ENCODE data around the gene TAF11L12.
"Not testable (repeated sequence)": the region's sequence is repeated elsewhere in the genome, so short reads cannot be mapped to it uniquely, and the experiment has no call there.

Gene TAF11L12

DNA sequence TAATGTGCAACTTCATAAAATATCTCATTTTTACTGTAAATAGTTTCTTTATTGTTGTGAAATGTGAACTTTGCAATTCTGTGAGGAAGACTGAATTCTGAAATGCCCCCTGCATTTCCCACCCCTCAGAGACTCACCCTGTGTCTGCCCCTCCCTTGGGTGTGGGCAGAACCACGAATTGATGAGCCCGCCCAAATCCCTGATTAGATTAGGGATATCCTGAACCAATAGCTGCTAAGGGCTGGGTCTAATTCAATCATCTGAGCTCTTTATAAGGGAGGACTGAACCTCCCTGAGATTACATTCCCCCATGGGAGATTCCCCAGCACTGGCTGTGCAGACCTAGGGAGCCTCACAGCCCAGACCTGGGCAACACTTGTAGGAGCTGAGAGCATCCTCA is at the start of gene TAF11L12:
TAF11L12 (plus strand) TSS at position 301 of the 400 bp plus-strand sequence.
- H3K4me3 Mint-ChIP-seq; H3K27me3 Mint-ChIP-seq; H3K9me3 Mint-ChIP-seq; H3K36me3 Mint-ChIP-seq (ENCODE audit: low read depth); H3K4me1 Mint-ChIP-seq (ENCODE audit: low read depth); intact Hi-C loops (cut with micrococcal nuclease); H3K27ac Mint-ChIP-seq: not testable (repeated sequence)

DNA sequence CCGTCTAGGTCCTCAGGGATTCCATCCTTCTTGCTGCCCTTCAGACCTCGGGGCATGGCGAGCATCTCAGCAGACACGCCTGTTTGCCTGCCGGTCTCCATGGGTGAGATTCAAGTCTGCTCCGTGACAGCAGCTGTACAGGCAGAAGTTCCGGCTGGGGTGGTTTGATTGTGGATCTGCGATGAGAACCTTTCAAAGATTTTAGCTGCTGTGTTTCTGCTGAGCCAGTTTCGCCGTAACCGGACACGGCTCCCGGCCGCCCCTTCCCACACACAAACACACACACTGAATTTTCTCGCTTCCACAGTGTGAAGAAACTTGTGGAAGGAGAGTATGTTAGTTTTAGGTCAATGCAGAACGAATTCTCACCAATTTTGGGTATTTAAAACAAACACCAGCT is 24.5 kb upstream of the TAF11L12 start, which contains the start of gene TAF11L7:
TAF11L7 (minus strand) TSS at position 101 of the 400 bp plus-strand sequence.
- not testable (repeated sequence) for H3K27ac Mint-ChIP-seq; H3K4me3 Mint-ChIP-seq; H3K4me1 Mint-ChIP-seq (ENCODE audit: low read depth)

DNA sequence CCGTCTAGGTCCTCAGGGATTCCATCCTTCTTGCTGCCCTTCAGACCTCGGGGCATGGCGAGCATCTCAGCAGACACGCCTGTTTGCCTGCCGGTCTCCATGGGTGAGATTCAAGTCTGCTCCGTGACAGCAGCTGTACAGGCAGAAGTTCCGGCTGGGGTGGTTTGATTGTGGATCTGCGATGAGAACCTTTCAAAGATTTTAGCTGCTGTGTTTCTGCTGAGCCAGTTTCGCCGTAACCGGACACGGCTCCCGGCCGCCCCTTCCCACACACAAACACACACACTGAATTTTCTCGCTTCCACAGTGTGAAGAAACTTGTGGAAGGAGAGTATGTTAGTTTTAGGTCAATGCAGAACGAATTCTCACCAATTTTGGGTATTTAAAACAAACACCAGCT is 19.3 kb upstream of the TAF11L12 start, which contains the start of gene TAF11L8:
TAF11L8 (minus strand) TSS at position 101 of the 400 bp plus-strand sequence.
- H3K4me3 Mint-ChIP-seq; H3K27me3 Mint-ChIP-seq; H3K27ac Mint-ChIP-seq; H3K36me3 Mint-ChIP-seq (ENCODE audit: low read depth); H3K9me3 Mint-ChIP-seq; intact Hi-C loops (cut with micrococcal nuclease); H3K4me1 Mint-ChIP-seq (ENCODE audit: low read depth): not testable (repeated sequence)

More for the DNA sequence above, 24.5 kb upstream of the TAF11L12 start, which contains the start of gene TAF11L7:
- H3K27me3 Mint-ChIP-seq; intact Hi-C loops (cut with micrococcal nuclease); H3K36me3 Mint-ChIP-seq (ENCODE audit: low read depth); H3K9me3 Mint-ChIP-seq: not testable (repeated sequence)

DNA sequence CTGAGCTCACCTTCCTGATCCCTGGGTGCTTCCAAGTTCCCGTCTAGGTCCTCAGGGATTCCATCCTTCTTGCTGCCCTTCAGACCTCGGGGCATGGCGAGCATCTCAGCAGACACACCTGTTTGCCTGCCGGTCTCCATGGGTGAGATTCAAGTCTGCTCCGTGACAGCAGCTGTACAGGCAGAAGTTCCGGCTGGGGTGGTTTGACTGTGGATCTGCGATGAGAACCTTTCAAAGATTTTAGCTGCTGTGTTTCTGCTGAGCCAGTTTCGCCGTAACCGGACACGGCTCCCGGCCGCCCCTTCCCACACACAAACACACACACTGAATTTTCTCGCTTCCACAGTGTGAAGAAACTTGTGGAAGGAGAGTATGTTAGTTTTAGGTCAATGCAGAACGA is 15.9 kb upstream of the TAF11L12 start, which contains the start of gene TAF11L9:
TAF11L9 (minus strand) TSS at position 140 of the 400 bp plus-strand sequence.
- H3K27ac Mint-ChIP-seq; H3K4me3 Mint-ChIP-seq; H3K4me1 Mint-ChIP-seq (ENCODE audit: low read depth); intact Hi-C loops (cut with micrococcal nuclease); H3K9me3 Mint-ChIP-seq; H3K36me3 Mint-ChIP-seq (ENCODE audit: low read depth); H3K27me3 Mint-ChIP-seq: not testable (repeated sequence)

DNA sequence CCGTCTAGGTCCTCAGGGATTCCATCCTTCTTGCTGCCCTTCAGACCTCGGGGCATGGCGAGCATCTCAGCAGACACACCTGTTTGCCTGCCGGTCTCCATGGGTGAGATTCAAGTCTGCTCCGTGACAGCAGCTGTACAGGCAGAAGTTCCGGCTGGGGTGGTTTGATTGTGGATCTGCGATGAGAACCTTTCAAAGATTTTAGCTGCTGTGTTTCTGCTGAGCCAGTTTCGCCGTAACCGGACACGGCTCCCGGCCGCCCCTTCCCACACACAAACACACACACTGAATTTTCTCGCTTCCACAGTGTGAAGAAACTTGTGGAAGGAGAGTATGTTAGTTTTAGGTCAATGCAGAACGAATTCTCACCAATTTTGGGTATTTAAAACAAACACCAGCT is 12.5 kb upstream of the TAF11L12 start, which contains the start of gene TAF11L10:
TAF11L10 (minus strand) TSS at position 101 of the 400 bp plus-strand sequence.
- peaks cover 11% of the 10 kb centered on the region for H3K9me3 Mint-ChIP-seq
- not testable (repeated sequence) for H3K4me3 Mint-ChIP-seq

DNA sequence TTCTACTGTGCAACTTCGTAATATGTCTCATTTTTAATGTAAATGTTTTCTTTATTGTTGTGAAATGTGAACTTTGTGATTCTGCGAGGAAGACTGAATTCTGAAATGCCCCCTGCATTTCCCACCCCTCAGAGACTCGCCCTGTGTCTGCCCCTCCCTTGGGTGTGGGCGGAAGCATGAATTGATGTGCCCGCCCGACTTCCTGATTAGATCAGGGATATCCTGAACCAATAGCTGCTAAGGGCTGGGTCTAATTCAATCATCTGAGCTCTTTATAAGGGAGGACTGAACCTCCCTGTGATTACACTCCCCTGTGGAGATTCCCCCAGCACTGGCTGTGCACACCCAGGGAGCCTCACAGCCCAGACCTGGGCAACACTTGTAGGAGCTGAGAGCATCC is 6.3 kb upstream of the TAF11L12 start, which contains the start of gene TAF11L11:
TAF11L11 (plus strand) TSS at position 304 of the 400 bp plus-strand sequence.
- H3K4me3 Mint-ChIP-seq; H3K4me1 Mint-ChIP-seq (ENCODE audit: low read depth); intact Hi-C loops (cut with micrococcal nuclease); H3K27ac Mint-ChIP-seq; H3K36me3 Mint-ChIP-seq (ENCODE audit: low read depth); H3K27me3 Mint-ChIP-seq: not testable (repeated sequence)
- H3K9me3 Mint-ChIP-seq = peaks cover 11% of the 10 kb centered on the region

More for the DNA sequence above, 12.5 kb upstream of the TAF11L12 start, which contains the start of gene TAF11L10:
- H3K27ac Mint-ChIP-seq; H3K36me3 Mint-ChIP-seq (ENCODE audit: low read depth); H3K4me1 Mint-ChIP-seq (ENCODE audit: low read depth); intact Hi-C loops (cut with micrococcal nuclease); H3K27me3 Mint-ChIP-seq: not testable (repeated sequence)

DNA sequence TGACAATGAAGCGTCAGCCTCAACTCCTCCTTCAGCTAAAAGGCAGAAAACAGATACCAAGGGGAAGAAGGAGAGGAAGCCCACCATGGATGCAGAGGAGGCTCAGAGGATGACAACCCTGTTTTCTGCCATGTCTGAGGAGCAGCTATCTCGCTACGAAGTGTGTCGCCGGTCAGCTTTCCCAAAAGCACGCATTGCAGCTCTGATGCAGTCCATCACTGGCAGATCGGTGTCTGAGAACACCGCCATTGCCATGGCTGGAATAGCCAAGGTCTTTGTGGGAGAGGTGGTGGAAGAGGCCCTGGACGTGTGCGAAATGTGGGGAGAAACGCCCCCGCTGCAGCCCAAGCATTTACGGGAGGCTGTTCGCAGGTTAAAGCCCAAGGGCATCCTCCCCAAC is 5.2 kb upstream of the TAF11L12 start:
- no peaks in the 10 kb centered on the region for H3K27me3 Mint-ChIP-seq
- H3K9me3 Mint-ChIP-seq = peaks cover under 1% of the 10 kb centered on the region
- H3K4me1 Mint-ChIP-seq (ENCODE audit: low read depth) = no peaks in the 10 kb centered on the region
- no peaks in the 10 kb centered on the region for H3K36me3 Mint-ChIP-seq (ENCODE audit: low read depth)
- H3K27ac Mint-ChIP-seq = no peak overlapping the region
- intact Hi-C loops (cut with micrococcal nuclease) = no loop called here
- no peak overlapping the region for H3K4me3 Mint-ChIP-seq

DNA sequence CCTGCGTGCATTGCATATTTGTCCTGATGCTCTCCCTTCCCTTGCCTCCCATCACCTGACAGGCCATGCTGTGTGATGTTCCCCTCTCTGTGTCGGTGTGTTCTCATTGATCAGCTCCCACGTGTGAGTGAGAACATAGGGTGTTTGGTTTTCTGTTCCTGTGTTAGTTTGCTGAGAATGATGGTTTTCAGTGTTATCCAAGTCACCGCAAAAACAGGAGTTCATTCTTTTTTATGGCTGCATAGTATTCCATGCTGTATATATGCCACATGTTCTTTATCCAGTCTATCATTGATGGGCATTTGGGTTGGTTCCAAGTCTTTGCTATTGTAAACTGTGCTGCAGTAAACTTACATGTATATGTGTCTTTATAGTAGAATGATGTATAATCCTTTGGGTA is 2.7 kb upstream of the TAF11L12 start:
- H3K4me1 Mint-ChIP-seq (ENCODE audit: low read depth); H3K36me3 Mint-ChIP-seq (ENCODE audit: low read depth); H3K27me3 Mint-ChIP-seq; intact Hi-C loops (cut with micrococcal nuclease); H3K9me3 Mint-ChIP-seq; H3K4me3 Mint-ChIP-seq; H3K27ac Mint-ChIP-seq: not testable (repeated sequence)

DNA sequence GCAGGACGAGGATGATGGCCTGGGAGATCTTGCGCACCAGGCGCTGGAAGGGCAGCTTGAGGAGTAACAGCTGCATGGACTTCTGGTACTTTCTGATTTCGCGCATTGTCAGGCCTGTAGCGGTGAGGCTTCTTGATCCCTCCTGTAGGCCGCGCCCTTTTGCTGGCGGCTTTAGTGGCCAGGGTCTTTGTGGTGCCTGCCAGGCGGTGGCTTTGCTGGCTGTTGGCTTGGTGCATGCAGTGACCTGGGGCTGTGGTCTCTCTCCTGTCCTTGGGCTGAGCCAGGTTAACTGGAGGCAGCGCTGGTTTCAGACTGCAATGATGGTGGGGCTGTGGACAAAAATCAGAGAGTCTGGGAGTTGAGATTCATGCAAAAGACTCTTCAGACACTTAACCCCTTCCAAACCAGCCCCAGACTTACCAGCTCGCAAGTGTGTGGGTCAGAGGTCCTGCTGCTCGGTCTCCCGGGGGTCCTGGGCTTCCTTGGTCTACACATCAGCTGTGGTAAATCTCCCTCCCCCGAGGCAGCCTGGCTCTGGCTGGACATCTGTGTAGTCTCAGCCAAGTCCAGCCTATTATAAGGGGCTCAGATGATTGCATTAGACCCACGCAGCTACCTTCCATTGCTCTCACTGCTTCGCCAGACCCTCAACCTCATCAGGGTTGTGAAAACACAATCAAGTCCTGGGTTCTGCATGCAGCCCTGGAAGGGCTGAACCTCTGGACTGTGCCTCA is 4.8 kb downstream of the TAF11L12 start:
- Mint-ChIP-seq H3K9me3 (peaks cover 16% of the 10 kb centered on the region), H3K27me3 (no peaks in the 10 kb centered on the region)

DNA sequence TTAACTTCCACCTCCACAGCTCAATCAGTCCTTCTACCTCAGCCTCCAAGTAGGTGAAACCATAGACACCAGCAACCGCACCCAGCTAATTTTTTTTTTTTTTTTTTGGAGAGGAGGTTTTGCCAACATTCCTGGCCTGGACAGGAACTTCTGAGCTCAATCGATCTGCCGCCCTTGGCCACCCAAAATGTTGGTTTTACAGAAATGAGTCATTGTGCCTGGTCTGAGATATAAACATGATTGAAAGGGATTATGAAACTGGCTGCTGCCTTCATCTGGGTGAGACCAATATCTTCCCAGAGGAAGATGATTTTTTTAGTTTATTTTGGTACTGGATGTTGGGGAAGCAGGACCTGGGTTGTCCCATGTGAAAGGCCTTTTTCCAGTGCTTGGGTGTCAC is 9.2 kb downstream of the TAF11L12 start:
- Mint-ChIP-seq H3K36me3 (ENCODE audit: low read depth) (no peaks in the 10 kb centered on the region), H3K27ac (no peak overlapping the region), H3K27me3 (no peaks in the 10 kb centered on the region), H3K4me3 (no peak overlapping the region), H3K9me3 (peaks cover 36% of the 10 kb centered on the region), H3K4me1 (ENCODE audit: low read depth) (no peaks in the 10 kb centered on the region)
- intact Hi-C loops (cut with micrococcal nuclease) = no loop called here

More for the DNA sequence above, 4.8 kb downstream of the TAF11L12 start:
- intact Hi-C loops (cut with micrococcal nuclease) = no loop called here
- no peak overlapping the region for H3K4me3 Mint-ChIP-seq
- no peak overlapping the region for H3K27ac Mint-ChIP-seq
- H3K4me1 Mint-ChIP-seq (ENCODE audit: low read depth) = no peaks in the 10 kb centered on the region
- H3K36me3 Mint-ChIP-seq (ENCODE audit: low read depth) = no peaks in the 10 kb centered on the region

DNA sequence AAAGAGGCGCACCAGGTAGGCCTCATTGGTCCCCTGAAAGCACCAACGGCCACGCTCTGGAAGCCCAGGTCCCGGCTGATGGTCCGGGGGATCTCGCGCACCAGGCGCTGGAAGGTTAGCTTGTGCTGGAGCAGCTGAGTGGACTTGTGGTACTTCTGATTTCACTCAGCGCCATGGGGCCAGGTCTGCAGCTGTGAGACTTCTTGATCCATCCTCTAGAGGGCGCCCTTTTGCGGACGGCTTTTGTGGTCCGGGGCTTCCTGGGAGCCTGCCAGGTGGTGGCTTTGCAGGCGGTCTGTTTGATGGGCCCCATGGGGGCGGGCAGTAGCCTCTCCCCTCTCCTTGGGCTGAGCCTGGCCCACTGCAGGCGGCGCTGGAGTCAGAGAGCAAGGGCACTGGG is 10.4 kb downstream of the TAF11L12 start:
- Mint-ChIP-seq H3K9me3 (peaks cover 27% of the 10 kb centered on the region), H3K27ac (no peak overlapping the region), H3K4me1 (ENCODE audit: low read depth) (no peaks in the 10 kb centered on the region), H3K4me3 (no peak overlapping the region), H3K36me3 (ENCODE audit: low read depth) (no peaks in the 10 kb centered on the region), H3K27me3 (no peaks in the 10 kb centered on the region)
- intact Hi-C loops (cut with micrococcal nuclease) = no loop called here

DNA sequence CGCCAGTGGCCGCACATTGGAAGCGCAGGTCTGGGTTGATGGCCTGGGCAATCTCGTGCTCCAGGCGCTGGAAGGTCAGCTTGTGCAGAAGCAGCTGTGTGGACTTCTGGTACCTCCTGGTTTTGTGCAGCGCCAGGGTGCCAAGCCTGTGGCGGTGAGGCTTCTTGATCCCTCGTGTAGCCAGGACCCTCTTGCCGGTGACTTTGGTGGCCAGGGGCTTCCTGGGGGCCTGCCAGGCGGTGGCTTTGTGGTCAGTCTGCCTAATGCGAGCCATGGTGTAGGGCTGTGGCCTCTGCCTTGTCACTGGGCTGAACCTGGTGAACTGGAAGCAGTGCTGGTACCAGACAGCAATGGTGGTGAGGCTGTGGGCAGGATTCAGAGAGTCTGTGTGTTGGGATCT is 15.5 kb downstream of the TAF11L12 start:
- Mint-ChIP-seq H3K27ac (no peak overlapping the region), H3K27me3 (no peaks in the 10 kb centered on the region), H3K4me1 (ENCODE audit: low read depth) (no peaks in the 10 kb centered on the region), H3K36me3 (ENCODE audit: low read depth) (no peaks in the 10 kb centered on the region), H3K9me3 (peaks cover 19% of the 10 kb centered on the region), H3K4me3 (no peak overlapping the region)
- intact Hi-C loops (cut with micrococcal nuclease) = no loop called here

DNA sequence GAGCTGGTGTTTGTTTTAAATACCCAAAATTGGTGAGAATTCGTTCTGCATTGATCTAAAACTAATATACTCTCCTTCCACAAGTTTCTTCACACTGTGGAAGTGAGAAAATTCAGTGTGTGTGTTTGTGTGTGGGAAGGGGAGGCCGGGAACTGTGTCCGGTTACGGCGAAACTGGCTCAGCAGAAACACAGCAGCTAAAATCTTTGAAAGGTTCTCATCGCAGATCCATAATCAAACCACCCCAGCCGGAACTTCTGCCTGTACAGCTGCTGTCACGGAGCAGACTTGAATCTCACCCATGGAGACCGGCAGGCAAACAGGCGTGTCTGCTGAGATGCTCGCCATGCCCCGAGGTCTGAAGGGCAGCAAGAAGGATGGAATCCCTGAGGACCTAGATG is 21.6 kb downstream of the TAF11L12 start, which contains the start of gene TAF11L13:
TAF11L13 (plus strand) TSS at position 301 of the 400 bp plus-strand sequence.
- H3K4me3 Mint-ChIP-seq; H3K27me3 Mint-ChIP-seq; H3K4me1 Mint-ChIP-seq (ENCODE audit: low read depth); intact Hi-C loops (cut with micrococcal nuclease); H3K36me3 Mint-ChIP-seq (ENCODE audit: low read depth); H3K27ac Mint-ChIP-seq: not testable (repeated sequence)
- H3K9me3 Mint-ChIP-seq = peaks cover 17% of the 10 kb centered on the region

DNA sequence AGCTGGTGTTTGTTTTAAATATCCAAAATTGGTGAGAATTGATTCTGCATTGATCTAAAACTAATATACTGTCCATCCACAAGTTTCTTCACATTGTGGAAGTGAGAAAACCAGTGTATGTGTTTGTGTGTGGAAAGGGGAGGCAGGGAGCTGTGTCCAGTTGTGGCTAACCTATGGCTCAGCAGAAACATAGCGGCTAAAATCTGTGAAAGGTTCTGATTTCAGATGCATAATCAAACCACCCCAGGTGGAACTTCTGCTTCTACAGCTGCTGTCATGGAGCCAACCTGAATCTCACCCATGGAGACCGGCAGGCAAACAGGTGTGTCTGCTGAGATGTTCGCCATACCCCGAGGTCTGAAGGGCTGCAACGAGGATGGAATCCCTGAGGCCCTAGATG is 24.0 kb downstream of the TAF11L12 start, which contains the start of gene TAF11L14:
TAF11L14 (plus strand) TSS at position 301 of the 400 bp plus-strand sequence.
- Mint-ChIP-seq H3K36me3 (ENCODE audit: low read depth) (no peaks in the 10 kb centered on the region), H3K4me1 (ENCODE audit: low read depth) (no peaks in the 10 kb centered on the region), H3K27me3 (no peaks in the 10 kb centered on the region), H3K9me3 (peaks cover 17% of the 10 kb centered on the region), H3K27ac (no peak within 1 kb of the TSS), H3K4me3 (no peak within 1 kb of the TSS)
- intact Hi-C loops (cut with micrococcal nuclease) = no loop called here

Measured in dendritic cell treated with granulocyte-macrophage colony-stimulating factor and Interleukin-4, amounts not matched to agents 40 ng/mL and 50 ng/mL, for 4 days (primary cell).